DOHH2 (cell line): ENCODE measurements around the gene CES2.

Source experiments
- H3F3A ChIP-seq: fragments of 200-600 bp; sonication (generic), shearing (Covaris generic); 2 replicates; pipeline ENCODE4 v1.6.0; 2016; ENCODE audit warnings: antibody characterized with exemption, mild to moderate bottlenecking; ENCODE audit not compliant: control insufficient read depth, insufficient read depth
- H3K27ac ChIP-seq: fragments of 200-600 bp; sonication (generic); 2 replicates; pipeline ENCODE4 v1.5.1; 2014; ENCODE audit warnings: low read depth, mild to moderate bottlenecking, low read length, moderate library complexity
- H3K27me3 ChIP-seq: fragments of 200-600 bp; sonication (generic); 2 replicates; pipeline ENCODE4 v1.6.1; 2014; ENCODE audit warnings: mild to moderate bottlenecking, low read length, mixed read lengths; ENCODE audit not compliant: control insufficient read depth
- H3K36me3 ChIP-seq: fragments of 200-600 bp; sonication (generic); 2 replicates; pipeline ENCODE4 v1.6.1; 2014; ENCODE audit warnings: mild to moderate bottlenecking, low read length, moderate library complexity, mixed read lengths; ENCODE audit not compliant: control insufficient read depth
- H3K4me1 ChIP-seq: fragments of 200-600 bp; sonication (generic); 2 replicates; pipeline ENCODE4 v1.6.1; 2014; ENCODE audit warnings: mild to moderate bottlenecking, low read length, mixed read lengths; ENCODE audit not compliant: control insufficient read depth
- H3K4me2 ChIP-seq: fragments of 200-600 bp; sonication (generic); 2 replicates; pipeline ENCODE4 v1.6.0; 2014; ENCODE audit warnings: mild to moderate bottlenecking, low read length, moderate library complexity
- H3K4me3 ChIP-seq: fragments of 200-600 bp; sonication (generic); 2 replicates; pipeline ENCODE4 v1.5.1; 2014; ENCODE audit warnings: mild to moderate bottlenecking, low read length, mixed read lengths
- H3K79me2 ChIP-seq: fragments of 200-600 bp; sonication (generic); 2 replicates; pipeline ENCODE4 v1.6.1; 2014; ENCODE audit warnings: mild to moderate bottlenecking, low read length, mixed read lengths; ENCODE audit not compliant: control insufficient read depth
- H3K9me2 ChIP-seq: fragments of 200-600 bp; sonication (generic); replicated peaks from 2 replicates; pipeline ENCODE4 v1.6.1; 2014; ENCODE audit warnings: mild to moderate bottlenecking, low read length, mixed read lengths; ENCODE audit not compliant: control insufficient read depth
- H3K9me3 ChIP-seq: fragments of 200-600 bp; sonication (generic); 2 replicates; pipeline ENCODE4 v1.6.1; 2014; ENCODE audit warnings: antibody characterized with exemption, low read length, mixed read lengths; ENCODE audit not compliant: control insufficient read depth, insufficient read depth
- H4K20me1 ChIP-seq: fragments of 200-600 bp; sonication (generic); 2 replicates; pipeline ENCODE4 v1.6.0; 2014; ENCODE audit warnings: low read depth, mild to moderate bottlenecking, antibody characterized with exemption, low read length, moderate library complexity; ENCODE audit not compliant: control insufficient read depth, insufficient read depth
- CTCF ChIP-seq: fragments of 200-600 bp; sonication (generic); IDR thresholded peaks from one replicate; pipeline ENCODE4 v1.5.1; 2014; ENCODE audit warnings: antibody characterized with exemption, mild to moderate bottlenecking, low read depth, low read length; ENCODE audit not compliant: poor library complexity, severe bottlenecking
- EZH2phosphoT487 ChIP-seq: fragments of 200-600 bp; sonication (generic); IDR thresholded peaks from 2 replicates; pipeline ENCODE4 v1.6.1; 2017; ENCODE audit warnings: borderline replicate concordance, mild to moderate bottlenecking, antibody characterized with exemption, low read length, moderate library complexity, mixed read lengths

Gene CES2

DNA sequence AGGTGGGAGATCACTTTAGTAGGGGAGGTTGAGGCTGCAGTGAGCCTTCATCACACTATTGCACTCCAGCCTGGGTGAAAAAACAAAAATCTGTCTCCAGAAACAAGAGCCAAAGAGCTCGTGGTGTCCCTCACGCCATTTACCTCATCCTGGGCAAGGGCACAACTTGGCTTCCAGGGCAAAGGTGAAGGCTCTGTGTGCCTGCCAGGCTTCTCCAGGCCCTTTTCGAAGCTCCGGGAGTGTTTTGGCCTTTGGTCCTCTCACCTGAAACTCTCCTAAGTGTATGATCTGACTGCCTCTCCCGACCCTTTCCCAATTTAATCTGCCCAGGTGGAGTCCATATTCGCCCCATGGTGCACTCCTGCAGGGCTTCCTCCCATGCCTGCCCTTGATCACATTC is 14.2 kb downstream of the CES2 start:
- no peak overlapping the region for H3K4me3 ChIP-seq
- H3K4me2 ChIP-seq = no peak overlapping the region
- no peaks in the 10 kb centered on the region for H4K20me1 ChIP-seq
- H3K27ac ChIP-seq = no peak overlapping the region
- H3K27me3 ChIP-seq = peaks cover 48% of the 10 kb centered on the region
- H3K79me2 ChIP-seq = no peaks in the 10 kb centered on the region
- H3K36me3 ChIP-seq = no peaks in the 10 kb centered on the region
- peaks cover 18% of the 10 kb centered on the region for H3K4me1 ChIP-seq
- no peaks in the 10 kb centered on the region for H3K9me2 ChIP-seq
- H3F3A ChIP-seq = no peaks in the 10 kb centered on the region
- no peaks in the 10 kb centered on the region for H3K9me3 ChIP-seq
- TF ChIP-seq CTCF (no peak), EZH2phosphoT487 (no peak)

GRCh38 chr16:66950437-66950836 is 15.1 kb downstream of the CES2 start:
- peaks cover 18% of the 10 kb centered on the region for H3K4me1 ChIP-seq
- H3K27ac ChIP-seq = no peak overlapping the region
- no peaks in the 10 kb centered on the region for H4K20me1 ChIP-seq
- H3K4me3 ChIP-seq = no peak overlapping the region
- no peaks in the 10 kb centered on the region for H3K9me3 ChIP-seq
- no peaks in the 10 kb centered on the region for H3K9me2 ChIP-seq
- H3K79me2 ChIP-seq = no peaks in the 10 kb centered on the region
- H3F3A ChIP-seq = no peaks in the 10 kb centered on the region
- no peak overlapping the region for H3K4me2 ChIP-seq
- H3K27me3 ChIP-seq = peaks cover 48% of the 10 kb centered on the region
- TF ChIP-seq CTCF (no peak), EZH2phosphoT487 (no peak)
- no peaks in the 10 kb centered on the region for H3K36me3 ChIP-seq

DNA sequence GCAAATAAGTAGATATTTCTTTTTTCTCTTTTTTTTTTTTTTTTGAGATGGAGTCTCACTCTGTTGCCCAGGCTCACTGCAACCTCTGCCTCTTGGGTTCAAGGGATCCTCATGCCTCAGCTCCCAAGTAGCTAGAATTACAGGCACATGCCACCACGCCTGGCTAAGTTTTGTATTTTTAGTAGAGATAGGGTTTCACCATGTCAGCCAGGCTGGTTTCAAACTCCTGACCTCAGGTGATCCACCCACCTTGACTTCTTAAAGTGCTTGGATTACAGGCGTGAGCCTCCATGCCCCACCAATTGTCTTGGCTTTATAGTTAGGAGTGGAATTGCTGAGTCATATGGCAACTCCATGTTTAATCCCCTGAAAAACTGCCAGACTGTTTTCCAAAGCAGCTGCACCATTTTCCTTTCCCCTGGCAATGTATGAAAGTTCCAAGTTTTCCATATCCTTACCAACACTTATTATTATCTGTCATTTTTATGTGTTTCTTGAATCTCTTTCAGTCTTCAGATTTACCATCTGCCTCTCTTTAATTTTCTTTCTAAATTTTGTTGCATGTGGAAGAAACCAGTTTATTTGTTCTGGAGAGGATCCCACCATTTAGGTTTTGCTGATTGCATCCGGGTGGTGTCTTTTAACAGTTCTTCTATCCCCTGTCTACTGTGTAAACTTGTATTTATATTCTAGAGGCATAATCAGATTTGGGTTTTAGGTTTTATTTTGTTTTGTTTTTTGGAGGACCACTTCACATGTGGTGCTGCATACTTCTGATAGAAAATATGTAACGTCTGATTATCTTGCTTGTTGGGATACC is 15.9 kb downstream of the CES2 start:
- Histone ChIP-seq H3K27me3 (peaks cover 48% of the 10 kb centered on the region), H3K9me3 (no peaks in the 10 kb centered on the region), H3K79me2 (no peaks in the 10 kb centered on the region), H3K9me2 (no peaks in the 10 kb centered on the region), H3F3A (no peaks in the 10 kb centered on the region), H3K36me3 (no peaks in the 10 kb centered on the region), H4K20me1 (no peaks in the 10 kb centered on the region), H3K4me1 (peaks cover 18% of the 10 kb centered on the region), H3K27ac (no peak overlapping the region), H3K4me3 (no peak overlapping the region), H3K4me2 (no peak overlapping the region)
- TF ChIP-seq EZH2phosphoT487 (no peak), CTCF (no peak)
